Measurements from ENCODE around the gene B4GALT4. TPM values are rescaled to one million over a fixed set of nuclear protein-coding genes. Genes with fewer than 3 reads are reported as not detected.

The B4GALT4 gene
- total and polyA plus RNA-seq, 2 of the 4 experiments (the other 2 are of a cell fraction) = 27.0 to 30.3 TPM

DNA sequence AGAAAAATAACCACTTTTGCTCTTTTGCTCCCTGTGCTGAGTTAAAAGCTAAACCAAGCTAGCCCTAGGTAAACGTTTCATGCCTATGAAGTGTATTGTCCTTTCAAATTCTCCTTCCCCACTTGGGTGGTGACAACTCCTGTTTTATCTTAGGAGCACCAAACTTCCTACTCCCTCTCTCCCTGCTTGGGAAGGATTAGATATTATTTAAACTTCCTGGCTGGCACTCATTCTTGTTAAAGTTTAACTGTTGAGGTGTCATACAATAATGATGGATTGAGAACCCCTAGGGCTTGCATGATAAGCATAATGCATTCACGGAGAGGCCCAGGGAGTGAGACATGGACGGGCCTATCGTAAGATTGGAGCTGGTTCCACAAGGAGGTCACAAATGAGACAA is 29.5 kb downstream of the B4GALT4 start:
- Histone ChIP-seq H3K4ac (ENCODE audit: low read depth, low read length) (no peak overlapping the region), H4K20me1 (ENCODE audit: insufficient read depth, low read length) (no peaks in the 10 kb centered on the region), H3K14ac (replicated peaks; ENCODE audit: low read depth, low read length) (no peak overlapping the region), H2AK5ac (ENCODE audit: low read depth, low read length) (no peak overlapping the region), H2BK5ac (ENCODE audit: low read depth, low read length, poor library complexity, severe bottlenecking) (no peak overlapping the region), H2AK9ac (replicated peaks; ENCODE audit: low read depth, low read length, poor library complexity) (no peak overlapping the region), H3K4me2 (ENCODE audit: low read depth, low read length) (no peak overlapping the region), H3K9ac (ENCODE audit: low read depth, low read length) (no peak overlapping the region), H2BK120ac (ENCODE audit: low read depth, low read length) (no peak overlapping the region), H3K27me3 (ENCODE audit: control insufficient read depth, insufficient read depth, low read length) (no peaks in the 10 kb centered on the region), H2BK20ac (ENCODE audit: low read depth, low read length) (no peak overlapping the region), H4K5ac (ENCODE audit: low read depth, low read length) (no peak overlapping the region), H2BK15ac (ENCODE audit: low read depth, low read length) (no peak overlapping the region), H3K18ac (ENCODE audit: low read depth, low read length) (no peak overlapping the region), H3K4me1 (ENCODE audit: control insufficient read depth, insufficient read depth, low read length) (peaks cover 9% of the 10 kb centered on the region), H3K4me3 (ENCODE audit: insufficient read depth, low read depth, low read length) (no peak overlapping the region), H2AFZ (replicated peaks; ENCODE audit: low read length, poor library complexity) (no peak overlapping the region), H3K56ac (ENCODE audit: extremely low read depth, insufficient read depth, low read length) (no peak overlapping the region), H3K79me1 (ENCODE audit: low read depth in 1 of 2, low read length in 2 of 2) (no peaks in the 10 kb centered on the region; a peak in 1 of 4 replicates), H3K27ac (ENCODE audit: insufficient read depth, low read length) (no peak overlapping the region), H4K91ac (ENCODE audit: insufficient read depth, low read depth, low read length) (no peak overlapping the region), H3K36me3 (ENCODE audit: control insufficient read depth, insufficient read depth, low read length) (peaks cover 34% of the 10 kb centered on the region), H3K9me1 (ENCODE audit: insufficient read depth, low read length) (peaks cover 7% of the 10 kb centered on the region), H3K9me3 (ENCODE audit: control insufficient read depth, insufficient read depth, low read length) (no peaks in the 10 kb centered on the region), H3K23ac (ENCODE audit: low read depth, low read length) (no peak overlapping the region), H4K8ac (ENCODE audit: low read depth in 2 of 2, low read length in 2 of 2) (no peak overlapping the region)
- WGBS, 2 experiments (ENCODE audit: extremely low coverage in 2 of 2, insufficient read length in 1 of 2) = 47% methylated on average over 3 of the region's 4 CpGs; no CpG with 5 or more reads in 1 of the 2 experiments
- dilution Hi-C loops (cut with HindIII; ENCODE audit: low sequenced_read_pairs, unreplicated experiment) = no loop called here
- in situ Hi-C loops (cut with MboI; ENCODE audit: low sequenced_read_pairs) = no loop called here
- DNase-seq (no peak), ATAC-seq (ENCODE audit: low read depth) (no peak)
- TF ChIP-seq CEBPB (IDR thresholded peaks at IDR 0.05; ENCODE audit: low read depth, low read length) (no peak), POLR2A (IDR thresholded peaks at IDR 0.05; ENCODE audit: low read depth, low read length) (no peak), MAFK (IDR thresholded peaks at IDR 0.05; ENCODE audit: low read depth, low read length) (no peak), CHD1 (IDR thresholded peaks at IDR 0.05; ENCODE audit: low read depth, low read length) (no peak), RFX5 (IDR thresholded peaks at IDR 0.05; ENCODE audit: low read depth, low read length) (no peak), RCOR1 (IDR thresholded peaks at IDR 0.05; ENCODE audit: insufficient replicate concordance, low read length) (no peak), SMC3 (IDR thresholded peaks at IDR 0.05; ENCODE audit: low read depth, low read length) (no peak), MAZ (IDR thresholded peaks at IDR 0.05; ENCODE audit: borderline replicate concordance, low read depth, low read length) (no peak), ELK1 (IDR thresholded peaks at IDR 0.05; ENCODE audit: borderline replicate concordance, low read depth, low read length) (no peak), RAD21 (IDR thresholded peaks at IDR 0.05; ENCODE audit: low read length) (no peak), NFE2L2 (IDR thresholded peaks at IDR 0.05; ENCODE audit: low read depth, low read length) (no peak)
- TF ChIP-seq, protein P1, sequence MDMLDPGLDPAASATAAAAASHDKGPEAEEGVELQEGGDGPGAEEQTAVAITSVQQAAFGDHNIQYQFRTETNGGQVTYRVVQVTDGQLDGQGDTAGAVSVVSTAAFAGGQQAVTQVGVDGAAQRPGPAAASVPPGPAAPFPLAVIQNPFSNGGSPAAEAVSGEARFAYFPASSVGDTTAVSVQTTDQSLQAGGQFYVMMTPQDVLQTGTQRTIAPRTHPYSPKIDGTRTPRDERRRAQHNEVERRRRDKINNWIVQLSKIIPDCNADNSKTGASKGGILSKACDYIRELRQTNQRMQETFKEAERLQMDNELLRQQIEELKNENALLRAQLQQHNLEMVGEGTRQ (IDR thresholded peaks at IDR 0.05; ENCODE audit: low read depth, low read length) = no peak
- TF ChIP-seq, protein P2, sequence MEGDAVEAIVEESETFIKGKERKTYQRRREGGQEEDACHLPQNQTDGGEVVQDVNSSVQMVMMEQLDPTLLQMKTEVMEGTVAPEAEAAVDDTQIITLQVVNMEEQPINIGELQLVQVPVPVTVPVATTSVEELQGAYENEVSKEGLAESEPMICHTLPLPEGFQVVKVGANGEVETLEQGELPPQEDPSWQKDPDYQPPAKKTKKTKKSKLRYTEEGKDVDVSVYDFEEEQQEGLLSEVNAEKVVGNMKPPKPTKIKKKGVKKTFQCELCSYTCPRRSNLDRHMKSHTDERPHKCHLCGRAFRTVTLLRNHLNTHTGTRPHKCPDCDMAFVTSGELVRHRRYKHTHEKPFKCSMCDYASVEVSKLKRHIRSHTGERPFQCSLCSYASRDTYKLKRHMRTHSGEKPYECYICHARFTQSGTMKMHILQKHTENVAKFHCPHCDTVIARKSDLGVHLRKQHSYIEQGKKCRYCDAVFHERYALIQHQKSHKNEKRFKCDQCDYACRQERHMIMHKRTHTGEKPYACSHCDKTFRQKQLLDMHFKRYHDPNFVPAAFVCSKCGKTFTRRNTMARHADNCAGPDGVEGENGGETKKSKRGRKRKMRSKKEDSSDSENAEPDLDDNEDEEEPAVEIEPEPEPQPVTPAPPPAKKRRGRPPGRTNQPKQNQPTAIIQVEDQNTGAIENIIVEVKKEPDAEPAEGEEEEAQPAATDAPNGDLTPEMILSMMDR (conservative IDR thresholded peaks at IDR 0.05; ENCODE audit: low read depth, low read length) = no peak
- CTCF ChIA-PET = no interaction called here
- no TSS peak for BruUV-seq (replicated peaks)
- intact Hi-C loops (cut with micrococcal nuclease) = no loop called here
- POLR2A ChIA-PET (ENCODE audit: unreplicated experiment) = no interaction called here
